ENCODE measurements around the gene ITPR2. TPM values are rescaled to one million over a fixed set of nuclear protein-coding genes. Genes with fewer than 3 reads are reported as not detected.

ITPR2 gene
- total and polyA plus RNA-seq, 2 of the 13 experiments (the other 11 are each of a cell fraction or from before 2014, with no cell fraction given), result 31.9 to 81.9 TPM

DNA sequence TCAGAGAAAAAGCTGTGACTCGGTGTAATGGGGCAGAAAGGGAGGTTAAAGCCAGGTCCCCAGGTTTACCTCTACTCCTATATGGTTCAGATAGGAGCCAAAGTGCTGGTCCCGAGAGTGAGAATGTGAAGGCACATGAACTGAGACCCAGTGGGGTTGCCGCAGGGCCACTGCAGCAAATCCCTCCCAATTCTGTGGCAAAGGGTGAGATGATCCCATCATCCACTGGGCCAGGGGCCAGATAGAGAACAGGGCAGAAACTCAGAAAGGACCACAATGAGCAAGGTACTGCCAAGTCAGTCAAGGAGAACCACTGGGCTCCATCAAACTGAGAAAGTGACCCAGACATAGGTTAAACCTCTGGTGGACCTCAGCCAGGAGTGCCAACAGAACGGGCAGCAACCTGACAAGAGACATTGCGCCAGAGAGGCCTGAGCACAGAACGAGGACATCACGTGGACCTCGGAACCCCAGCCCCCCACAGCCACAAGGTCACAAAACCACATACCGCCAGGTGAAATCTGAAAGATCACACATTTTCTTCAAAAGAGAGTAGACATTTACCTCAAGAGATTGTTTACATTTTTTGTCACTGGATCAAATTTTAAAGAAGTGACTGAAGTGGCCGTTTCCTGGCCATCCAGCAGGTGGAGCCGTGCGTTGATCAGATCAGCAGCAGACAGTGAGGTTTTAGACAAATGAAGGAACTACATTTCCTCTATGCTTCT lies 20.5 kb upstream of the ITPR2 start (continued):
- TF ChIP-seq ZNF432 (CRISPR knock-in tag; IDR thresholded peaks at IDR 0.05; ENCODE audit: borderline replicate concordance) (no peak), ZNF713 (CRISPR knock-in tag; IDR thresholded peaks at IDR 0.05) (no peak), IRX3 (CRISPR knock-in tag; IDR thresholded peaks at IDR 0.05; ENCODE audit: borderline replicate concordance, low read depth) (no peak), AGO1 (IDR thresholded peaks at IDR 0.05; ENCODE audit: low read depth, low read length, poor library complexity, severe bottlenecking) (no peak), ZNF780A (CRISPR knock-in tag; IDR thresholded peaks at IDR 0.05) (no peak), KDM3A (CRISPR knock-in tag; IDR thresholded peaks at IDR 0.05; ENCODE audit: low read depth) (no peak), NR2F6 (IDR thresholded peaks at IDR 0.05) (peak; percentile 46; the same call in 1 of the 2 replicates), NR2F6 (CRISPR knock-in tag; IDR thresholded peaks at IDR 0.05) (peak; percentile 50; the same call in 1 of the 2 replicates), KMT2B (CRISPR knock-in tag; IDR thresholded peaks at IDR 0.05) (no peak), RCOR2 (CRISPR knock-in tag; IDR thresholded peaks at IDR 0.05) (no peak), ZNF563 (CRISPR knock-in tag; IDR thresholded peaks at IDR 0.05) (no peak), PAX8 (CRISPR knock-in tag; IDR thresholded peaks at IDR 0.05; ENCODE audit: borderline replicate concordance) (no peak), ZNF709 (CRISPR knock-in tag; IDR thresholded peaks at IDR 0.05) (no peak), ZNF562 (CRISPR knock-in tag; IDR thresholded peaks at IDR 0.05; ENCODE audit: borderline replicate concordance) (no peak)
- TF ChIP-seq, protein P1, sequence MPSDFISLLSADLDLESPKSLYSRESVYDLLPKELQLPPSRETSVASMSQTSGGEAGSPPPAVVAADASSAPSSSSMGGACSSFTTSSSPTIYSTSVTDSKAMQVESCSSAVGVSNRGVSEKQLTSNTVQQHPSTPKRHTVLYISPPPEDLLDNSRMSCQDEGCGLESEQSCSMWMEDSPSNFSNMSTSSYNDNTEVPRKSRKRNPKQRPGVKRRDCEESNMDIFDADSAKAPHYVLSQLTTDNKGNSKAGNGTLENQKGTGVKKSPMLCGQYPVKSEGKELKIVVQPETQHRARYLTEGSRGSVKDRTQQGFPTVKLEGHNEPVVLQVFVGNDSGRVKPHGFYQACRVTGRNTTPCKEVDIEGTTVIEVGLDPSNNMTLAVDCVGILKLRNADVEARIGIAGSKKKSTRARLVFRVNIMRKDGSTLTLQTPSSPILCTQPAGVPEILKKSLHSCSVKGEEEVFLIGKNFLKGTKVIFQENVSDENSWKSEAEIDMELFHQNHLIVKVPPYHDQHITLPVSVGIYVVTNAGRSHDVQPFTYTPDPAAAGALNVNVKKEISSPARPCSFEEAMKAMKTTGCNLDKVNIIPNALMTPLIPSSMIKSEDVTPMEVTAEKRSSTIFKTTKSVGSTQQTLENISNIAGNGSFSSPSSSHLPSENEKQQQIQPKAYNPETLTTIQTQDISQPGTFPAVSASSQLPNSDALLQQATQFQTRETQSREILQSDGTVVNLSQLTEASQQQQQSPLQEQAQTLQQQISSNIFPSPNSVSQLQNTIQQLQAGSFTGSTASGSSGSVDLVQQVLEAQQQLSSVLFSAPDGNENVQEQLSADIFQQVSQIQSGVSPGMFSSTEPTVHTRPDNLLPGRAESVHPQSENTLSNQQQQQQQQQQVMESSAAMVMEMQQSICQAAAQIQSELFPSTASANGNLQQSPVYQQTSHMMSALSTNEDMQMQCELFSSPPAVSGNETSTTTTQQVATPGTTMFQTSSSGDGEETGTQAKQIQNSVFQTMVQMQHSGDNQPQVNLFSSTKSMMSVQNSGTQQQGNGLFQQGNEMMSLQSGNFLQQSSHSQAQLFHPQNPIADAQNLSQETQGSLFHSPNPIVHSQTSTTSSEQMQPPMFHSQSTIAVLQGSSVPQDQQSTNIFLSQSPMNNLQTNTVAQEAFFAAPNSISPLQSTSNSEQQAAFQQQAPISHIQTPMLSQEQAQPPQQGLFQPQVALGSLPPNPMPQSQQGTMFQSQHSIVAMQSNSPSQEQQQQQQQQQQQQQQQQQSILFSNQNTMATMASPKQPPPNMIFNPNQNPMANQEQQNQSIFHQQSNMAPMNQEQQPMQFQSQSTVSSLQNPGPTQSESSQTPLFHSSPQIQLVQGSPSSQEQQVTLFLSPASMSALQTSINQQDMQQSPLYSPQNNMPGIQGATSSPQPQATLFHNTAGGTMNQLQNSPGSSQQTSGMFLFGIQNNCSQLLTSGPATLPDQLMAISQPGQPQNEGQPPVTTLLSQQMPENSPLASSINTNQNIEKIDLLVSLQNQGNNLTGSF (CRISPR knock-in tag; IDR thresholded peaks at IDR 0.05), result no peak
- TF ChIP-seq, protein P2, sequence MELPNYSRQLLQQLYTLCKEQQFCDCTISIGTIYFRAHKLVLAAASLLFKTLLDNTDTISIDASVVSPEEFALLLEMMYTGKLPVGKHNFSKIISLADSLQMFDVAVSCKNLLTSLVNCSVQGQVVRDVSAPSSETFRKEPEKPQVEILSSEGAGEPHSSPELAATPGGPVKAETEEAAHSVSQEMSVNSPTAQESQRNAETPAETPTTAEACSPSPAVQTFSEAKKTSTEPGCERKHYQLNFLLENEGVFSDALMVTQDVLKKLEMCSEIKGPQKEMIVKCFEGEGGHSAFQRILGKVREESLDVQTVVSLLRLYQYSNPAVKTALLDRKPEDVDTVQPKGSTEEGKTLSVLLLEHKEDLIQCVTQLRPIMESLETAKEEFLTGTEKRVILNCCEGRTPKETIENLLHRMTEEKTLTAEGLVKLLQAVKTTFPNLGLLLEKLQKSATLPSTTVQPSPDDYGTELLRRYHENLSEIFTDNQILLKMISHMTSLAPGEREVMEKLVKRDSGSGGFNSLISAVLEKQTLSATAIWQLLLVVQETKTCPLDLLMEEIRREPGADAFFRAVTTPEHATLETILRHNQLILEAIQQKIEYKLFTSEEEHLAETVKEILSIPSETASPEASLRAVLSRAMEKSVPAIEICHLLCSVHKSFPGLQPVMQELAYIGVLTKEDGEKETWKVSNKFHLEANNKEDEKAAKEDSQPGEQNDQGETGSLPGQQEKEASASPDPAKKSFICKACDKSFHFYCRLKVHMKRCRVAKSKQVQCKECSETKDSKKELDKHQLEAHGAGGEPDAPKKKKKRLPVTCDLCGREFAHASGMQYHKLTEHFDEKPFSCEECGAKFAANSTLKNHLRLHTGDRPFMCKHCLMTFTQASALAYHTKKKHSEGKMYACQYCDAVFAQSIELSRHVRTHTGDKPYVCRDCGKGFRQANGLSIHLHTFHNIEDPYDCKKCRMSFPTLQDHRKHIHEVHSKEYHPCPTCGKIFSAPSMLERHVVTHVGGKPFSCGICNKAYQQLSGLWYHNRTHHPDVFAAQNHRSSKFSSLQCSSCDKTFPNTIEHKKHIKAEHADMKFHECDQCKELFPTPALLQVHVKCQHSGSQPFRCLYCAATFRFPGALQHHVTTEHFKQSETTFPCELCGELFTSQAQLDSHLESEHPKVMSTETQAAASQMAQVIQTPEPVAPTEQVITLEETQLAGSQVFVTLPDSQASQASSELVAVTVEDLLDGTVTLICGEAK (IDR thresholded peaks at IDR 0.05), result no peak
- TF ChIP-seq, protein P2 (CRISPR knock-in tag; IDR thresholded peaks at IDR 0.05), result peak; percentile 43; the same call in 1 of the 2 replicates
